Measurements from ENCODE around the gene POPDC3.

DNA sequence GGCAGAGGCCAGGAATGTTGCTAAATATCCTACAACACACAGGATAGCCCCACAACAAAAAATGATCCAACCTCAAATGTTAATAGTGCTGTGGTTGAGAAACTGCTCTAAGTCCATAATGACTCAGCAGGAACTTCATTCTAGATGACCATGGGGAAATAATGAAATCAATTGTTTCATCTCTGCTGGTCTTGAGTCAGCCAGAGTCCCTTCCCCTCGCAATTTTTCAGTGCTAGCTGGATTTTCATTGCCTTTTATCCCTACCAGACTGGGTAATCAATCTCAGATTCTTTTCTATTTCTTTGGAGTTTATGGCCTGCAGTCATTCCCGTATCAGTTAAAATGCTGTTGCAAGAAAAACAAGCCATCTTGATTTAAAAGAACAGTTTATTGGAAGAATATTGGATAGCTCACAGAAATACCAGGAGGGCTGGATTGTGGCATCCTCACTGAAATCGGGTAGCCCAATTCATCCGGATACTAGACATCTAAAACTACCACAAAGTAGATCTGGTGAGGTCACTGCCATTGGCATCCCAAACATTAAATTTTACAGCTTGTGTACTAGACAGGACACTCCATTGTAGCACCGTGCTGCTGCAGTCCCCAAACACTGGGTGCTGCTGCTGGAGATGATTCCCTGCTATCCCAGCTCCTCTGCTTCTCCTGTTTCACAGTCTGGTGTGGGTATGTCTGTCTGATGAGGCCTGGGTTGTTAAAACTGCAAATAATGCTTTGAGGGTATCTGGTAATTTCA, 30.3 kb upstream of the POPDC3 start:
- TF ChIP-seq POLR2A (IDR thresholded peaks at IDR 0.05) = no peak
- TF ChIP-seq, protein P1, sequence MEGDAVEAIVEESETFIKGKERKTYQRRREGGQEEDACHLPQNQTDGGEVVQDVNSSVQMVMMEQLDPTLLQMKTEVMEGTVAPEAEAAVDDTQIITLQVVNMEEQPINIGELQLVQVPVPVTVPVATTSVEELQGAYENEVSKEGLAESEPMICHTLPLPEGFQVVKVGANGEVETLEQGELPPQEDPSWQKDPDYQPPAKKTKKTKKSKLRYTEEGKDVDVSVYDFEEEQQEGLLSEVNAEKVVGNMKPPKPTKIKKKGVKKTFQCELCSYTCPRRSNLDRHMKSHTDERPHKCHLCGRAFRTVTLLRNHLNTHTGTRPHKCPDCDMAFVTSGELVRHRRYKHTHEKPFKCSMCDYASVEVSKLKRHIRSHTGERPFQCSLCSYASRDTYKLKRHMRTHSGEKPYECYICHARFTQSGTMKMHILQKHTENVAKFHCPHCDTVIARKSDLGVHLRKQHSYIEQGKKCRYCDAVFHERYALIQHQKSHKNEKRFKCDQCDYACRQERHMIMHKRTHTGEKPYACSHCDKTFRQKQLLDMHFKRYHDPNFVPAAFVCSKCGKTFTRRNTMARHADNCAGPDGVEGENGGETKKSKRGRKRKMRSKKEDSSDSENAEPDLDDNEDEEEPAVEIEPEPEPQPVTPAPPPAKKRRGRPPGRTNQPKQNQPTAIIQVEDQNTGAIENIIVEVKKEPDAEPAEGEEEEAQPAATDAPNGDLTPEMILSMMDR (IDR thresholded peaks at IDR 0.05) = no peak
